NCI-H2227 (cell line): ENCODE measurements around the gene GALNT16.
"Not testable (repeated sequence)": the region's sequence is repeated elsewhere in the genome, so short reads cannot be mapped to it uniquely, and the experiment has no call there.

Experiments
- DNase-seq: peaks from one replicate; lab custom pipeline; 2025; ENCODE audit not compliant: unreplicated experiment; lab: John Stamatoyannopoulos, UW

Gene GALNT16

GRCh38 chr14:69284170-69284569, 24.2 kb downstream of the GALNT16 start:
- no peak for DNase-seq

GRCh38 chr14:69285661-69286255, 25.8 kb downstream of the GALNT16 start:
- no peak for DNase-seq

GRCh38 chr14:69287098-69288010, 27.4 kb downstream of the GALNT16 start:
- DNase-seq = peak; percentile 21

- DNase-seq = no peak
These were observed 28.2 kb downstream of the GALNT16 start for GRCh38 chr14:69288011-69288771.

DNA sequence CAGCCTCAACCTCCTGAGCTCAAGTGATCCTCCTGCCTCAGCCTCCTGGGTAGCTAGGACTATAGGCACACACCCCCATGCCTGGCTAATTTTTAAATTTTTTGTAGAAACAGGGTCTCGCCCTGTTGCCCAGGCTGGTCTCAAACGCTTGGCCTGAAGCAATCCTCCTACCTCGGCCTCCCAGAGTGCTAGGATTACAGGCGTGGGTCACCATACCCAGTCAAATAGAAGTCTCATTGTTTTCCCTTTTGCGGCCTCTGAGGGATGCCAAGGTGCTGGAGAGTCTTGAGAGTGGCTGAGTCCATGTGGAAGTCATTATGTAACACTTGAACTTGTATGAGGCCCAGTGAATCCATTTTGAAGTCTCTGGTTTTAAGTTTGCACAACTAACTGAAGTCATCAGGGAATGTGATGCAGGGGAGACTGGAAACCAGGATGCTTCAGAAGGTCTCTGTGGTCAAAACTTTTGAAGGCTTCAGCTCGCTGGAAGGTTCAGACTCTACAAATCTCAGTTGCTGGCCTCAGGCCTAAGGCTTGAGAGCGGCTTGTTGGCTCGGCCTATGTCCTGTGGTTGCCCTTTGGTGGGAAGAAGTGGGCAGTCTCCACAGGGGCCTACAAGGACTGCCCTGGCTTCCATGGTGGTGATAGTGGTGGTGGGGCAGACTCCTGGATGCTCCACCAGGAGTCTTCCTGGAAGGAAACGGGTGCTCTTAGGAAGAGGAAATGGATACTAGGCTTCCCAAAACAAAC, 29.2 kb downstream of the GALNT16 start:
- DNase-seq = no peak

- DNase-seq = peak; percentile 30
These were observed 30.0 kb downstream of the GALNT16 start for GRCh38 chr14:69289811-69290520.

DNA sequence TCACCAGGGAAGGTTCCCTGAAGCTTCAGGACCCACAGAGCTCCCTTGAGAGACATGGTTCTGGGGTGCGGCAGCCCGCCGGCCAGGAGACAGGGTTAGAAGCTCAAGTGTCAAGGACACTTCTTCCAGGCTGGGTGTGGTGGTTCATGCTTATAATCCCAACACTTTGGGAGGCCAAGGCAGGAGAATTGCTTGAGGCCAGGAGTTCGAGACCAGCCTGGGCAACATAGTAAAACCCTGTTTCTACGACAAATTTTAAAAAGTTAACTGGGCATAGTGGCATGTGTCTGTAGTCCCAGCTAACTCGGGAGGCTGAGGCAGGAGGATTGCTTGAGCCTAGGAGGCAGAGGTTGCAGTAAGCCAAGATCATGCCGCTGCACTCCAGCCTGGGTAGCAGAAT, 30.9 kb downstream of the GALNT16 start:
- not testable (repeated sequence) for DNase-seq

- no peak for DNase-seq
These were observed 31.4 kb downstream of the GALNT16 start for GRCh38 chr14:69291396-69291795.

DNA sequence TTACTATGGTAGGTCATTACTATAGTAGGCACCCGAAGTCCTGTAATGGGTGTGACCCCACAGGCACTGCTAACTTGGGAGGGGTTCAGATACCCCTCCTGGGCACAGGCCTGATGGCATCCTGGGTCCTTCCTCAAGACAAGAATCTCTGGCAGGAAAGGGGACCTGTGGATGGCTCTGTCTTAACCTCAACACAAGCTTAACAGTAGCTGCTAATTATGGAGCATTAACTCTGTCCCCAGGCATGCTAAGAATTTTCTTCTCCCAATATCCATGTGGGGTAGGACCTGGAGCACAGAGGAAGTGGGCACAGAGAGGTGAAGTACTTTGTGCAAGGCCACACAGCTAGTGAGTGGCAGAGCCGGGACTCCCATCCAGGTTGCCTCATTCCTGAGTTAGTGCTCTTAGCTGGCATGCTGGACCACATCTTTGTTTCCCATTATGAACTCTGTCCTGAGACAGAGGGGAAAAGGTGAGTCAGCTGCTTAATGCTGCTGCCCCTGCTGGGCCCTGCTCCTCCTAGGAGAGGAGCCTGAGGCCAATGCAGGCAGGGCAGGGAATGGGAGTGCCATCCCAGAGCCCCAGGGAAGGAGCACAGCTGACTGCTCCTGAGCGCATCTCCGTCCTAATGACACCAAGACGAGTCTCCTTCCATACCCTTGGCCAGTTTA, 32.1 kb downstream of the GALNT16 start:
- DNase-seq = no peak

DNA sequence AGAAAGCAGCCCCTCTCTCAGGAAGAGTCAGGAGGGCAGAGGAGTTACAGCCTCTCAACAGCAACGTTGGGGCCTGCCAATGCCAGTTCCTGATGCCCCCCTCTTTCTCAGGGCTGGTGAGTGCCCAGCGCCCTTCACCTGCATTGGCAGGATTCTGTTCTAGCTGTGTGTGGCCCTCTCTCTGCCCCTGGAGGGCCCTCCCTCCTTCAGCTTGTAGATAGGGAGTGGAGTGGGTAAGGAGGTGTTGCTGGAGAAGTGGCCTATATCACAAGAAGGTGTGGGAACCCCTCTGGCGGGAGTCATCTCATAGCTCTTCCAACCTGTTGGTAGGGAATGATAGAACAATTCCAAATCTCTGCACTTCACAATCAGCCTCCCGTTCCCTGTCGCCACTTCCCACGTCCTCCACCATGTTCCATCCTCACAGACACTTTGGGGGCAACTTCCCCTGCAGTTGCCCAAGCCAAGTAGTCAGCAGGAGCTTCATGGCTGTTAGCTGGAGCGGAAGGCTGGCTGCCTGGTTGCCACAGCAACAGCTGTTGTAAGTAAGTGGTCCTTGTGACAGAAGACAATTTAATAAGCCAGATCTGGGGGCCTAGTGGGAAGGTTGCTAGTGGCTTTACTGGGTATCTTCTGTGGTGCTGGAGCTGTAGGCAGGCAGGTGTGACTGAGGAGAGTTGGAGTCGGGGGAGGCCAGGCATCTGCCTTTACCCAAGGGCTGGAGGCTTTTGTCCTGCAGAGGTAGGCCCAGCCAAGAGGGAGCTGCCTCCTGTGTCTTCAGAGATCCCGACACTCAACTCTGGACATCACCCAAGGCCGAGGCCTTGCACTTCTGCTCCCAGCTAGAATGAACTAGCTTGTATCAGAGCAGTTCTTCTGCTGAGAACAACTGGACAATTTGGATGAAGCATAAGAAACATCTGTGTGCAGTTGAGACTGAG, 38.4 kb downstream of the GALNT16 start:
- peak; percentile 74 for DNase-seq

- DNase-seq = no peak
These were observed 39.5 kb downstream of the GALNT16 start for GRCh38 chr14:69299286-69300035.

GRCh38 chr14:69300601-69301221, 40.8 kb downstream of the GALNT16 start:
- DNase-seq = no peak

- DNase-seq = no peak
These were observed 43.1 kb downstream of the GALNT16 start for GRCh38 chr14:69303086-69303485.

DNA sequence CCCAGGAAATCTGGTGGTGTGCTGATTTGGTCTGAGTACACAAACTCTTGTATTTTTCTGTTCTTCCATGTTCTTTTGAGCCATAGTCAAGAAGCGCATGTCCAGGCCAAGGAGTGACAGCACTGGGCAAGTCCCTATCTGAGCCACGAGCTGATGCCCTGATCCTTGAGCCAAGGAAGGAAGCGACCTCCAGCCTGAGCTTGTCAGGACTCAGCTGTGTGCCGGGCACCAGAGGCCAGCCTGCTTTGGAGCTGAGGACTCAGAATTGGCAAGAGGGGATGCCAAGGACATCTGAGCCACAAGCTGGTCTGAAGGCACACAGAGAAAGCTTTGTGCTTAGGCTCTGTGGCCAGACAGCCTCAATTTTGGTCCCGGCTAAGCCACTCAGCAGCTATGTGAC, 52.6 kb downstream of the GALNT16 start:
- no peak for DNase-seq

DNA sequence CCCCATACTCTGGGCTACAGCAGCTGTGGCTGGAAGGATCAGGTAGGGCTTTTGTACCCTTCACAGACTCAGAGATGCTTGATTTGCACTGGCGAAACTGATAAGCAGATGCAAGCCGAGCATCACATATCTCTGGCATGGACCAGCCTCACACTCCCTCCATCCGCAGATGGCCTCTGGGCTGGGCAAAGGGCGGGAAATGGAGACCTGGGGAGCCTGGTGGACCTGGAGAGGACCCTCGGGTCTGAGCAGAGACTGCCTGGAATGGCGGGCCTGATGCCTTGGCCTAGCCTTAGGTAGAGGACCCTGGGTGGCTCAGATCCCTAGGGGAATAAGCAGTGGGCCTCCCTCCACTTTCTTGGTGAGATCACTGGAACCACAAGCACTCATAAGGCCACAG, 53.2 kb downstream of the GALNT16 start:
- no peak for DNase-seq

DNA sequence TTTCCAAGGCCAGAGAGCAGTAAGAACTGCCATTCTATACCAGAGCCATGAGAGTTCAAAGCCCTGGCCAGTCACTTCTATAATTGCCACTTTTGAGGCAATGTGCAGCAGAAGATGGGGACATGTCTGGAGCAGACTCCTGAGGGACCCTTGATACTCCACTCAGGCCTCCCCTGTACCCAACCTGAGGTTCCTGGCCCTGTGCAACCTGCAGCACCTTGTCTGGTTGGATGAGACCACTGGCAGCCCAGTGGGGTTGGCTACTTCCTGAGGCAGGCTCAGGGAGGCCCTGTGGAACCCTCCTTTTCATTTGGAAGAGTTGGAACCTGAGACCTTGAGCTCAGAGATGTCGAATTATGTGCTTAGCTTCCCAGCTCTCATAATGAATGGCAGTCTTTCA, 54.4 kb downstream of the GALNT16 start:
- no peak for DNase-seq

DNA sequence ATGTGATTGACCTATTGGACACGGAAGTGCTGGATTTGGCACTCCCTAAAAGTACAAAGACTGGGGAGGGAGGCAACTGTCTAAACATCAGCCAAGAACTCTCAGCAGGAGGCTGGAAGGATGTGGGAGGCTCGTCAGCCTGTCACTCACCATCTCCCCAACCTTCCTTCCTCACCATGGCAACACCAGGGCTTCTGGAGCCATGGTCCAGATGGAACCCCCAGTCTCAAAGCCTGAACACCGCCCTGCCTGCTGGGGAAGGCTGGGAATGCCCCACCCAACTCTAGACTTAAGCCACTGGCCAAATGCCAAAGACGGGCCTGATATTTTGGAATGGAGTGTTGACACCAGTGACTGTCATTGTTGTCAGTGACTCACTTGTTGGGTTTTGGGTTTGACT, 55.3 kb downstream of the GALNT16 start:
- no peak for DNase-seq
